Measurements from ENCODE around the gene TSPAN14. TPM values are rescaled to one million over a fixed set of nuclear protein-coding genes. Genes with fewer than 3 reads are reported as not detected.
"Not testable (repeated sequence)": the region's sequence is repeated elsewhere in the genome, so short reads cannot be mapped to it uniquely, and the experiment has no call there.

TSPAN14 gene, protein sequence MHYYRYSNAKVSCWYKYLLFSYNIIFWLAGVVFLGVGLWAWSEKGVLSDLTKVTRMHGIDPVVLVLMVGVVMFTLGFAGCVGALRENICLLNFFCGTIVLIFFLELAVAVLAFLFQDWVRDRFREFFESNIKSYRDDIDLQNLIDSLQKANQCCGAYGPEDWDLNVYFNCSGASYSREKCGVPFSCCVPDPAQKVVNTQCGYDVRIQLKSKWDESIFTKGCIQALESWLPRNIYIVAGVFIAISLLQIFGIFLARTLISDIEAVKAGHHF
- 14.2 and 17.3 TPM in 2 replicates for total RNA-seq (2014; rRNA removed; shearing (Covaris generic))
- polyA plus RNA-seq (2014; cell fraction: nucleus; rRNA removed) = 10.8 and 22.9 TPM in 2 replicates

DNA sequence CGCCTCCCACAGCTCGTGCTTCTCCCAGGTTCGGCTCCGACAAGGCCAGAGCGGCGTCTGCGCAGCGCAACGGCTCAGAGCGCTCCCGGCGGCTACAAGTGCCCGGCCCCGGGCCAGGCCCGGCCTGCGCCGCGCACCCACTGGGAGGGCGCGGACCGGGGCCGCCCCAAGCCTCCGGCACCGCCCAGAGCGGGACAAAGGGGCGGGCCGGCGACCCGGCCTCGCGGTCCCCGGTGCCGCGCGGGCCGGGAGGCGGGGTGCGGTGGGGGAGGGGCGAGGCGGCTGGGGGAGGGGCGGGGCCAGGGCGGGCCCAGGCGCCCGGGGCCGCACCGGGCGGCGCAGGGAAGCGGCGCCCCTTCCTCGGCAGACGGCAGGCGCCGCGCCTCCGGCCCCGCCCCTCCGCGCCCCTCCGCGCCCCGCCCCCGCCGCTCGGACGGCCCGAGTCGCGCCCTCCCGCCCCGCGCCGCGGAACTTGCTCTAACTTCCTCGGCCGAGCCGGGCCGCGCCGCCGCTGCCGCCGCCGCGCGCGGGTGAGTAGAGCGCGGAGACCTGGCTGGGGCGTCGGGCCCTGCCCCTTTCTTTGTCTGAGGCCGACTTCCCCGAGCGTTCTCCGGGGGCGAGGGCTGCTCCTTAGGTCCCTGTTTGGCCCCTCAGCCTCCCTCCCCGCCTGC is at the start of gene TSPAN14:
TSPAN14 (plus strand) TSS at position 469 of the 671 bp plus-strand sequence. CDS start 34,924 bp downstream, outside the sequence.
- peak; percentile 72 for DNase-seq (ENCODE audit: extremely low read depth, low read depth)

DNA sequence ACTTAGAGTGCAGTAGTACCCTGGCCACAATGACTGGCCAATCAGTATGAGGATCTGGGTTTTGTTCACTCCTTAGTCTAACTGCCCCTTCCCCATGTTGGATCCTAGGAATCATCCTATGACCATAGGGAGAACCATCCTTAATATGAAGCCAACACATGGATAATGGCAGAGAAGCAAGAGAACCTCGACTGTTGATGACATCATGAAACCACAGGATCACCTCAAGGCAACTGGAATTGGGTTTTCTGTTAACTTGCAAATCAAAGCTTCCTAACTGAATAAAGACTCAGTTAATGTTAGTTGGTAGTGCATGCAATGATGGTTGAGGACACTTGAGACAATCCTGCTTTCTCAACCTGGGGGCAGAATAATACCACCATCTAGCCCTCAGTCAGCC is 49.1 kb upstream of the TSPAN14 start:
- DNase-seq (ENCODE audit: extremely low read depth, low read depth) = no peak

DNA sequence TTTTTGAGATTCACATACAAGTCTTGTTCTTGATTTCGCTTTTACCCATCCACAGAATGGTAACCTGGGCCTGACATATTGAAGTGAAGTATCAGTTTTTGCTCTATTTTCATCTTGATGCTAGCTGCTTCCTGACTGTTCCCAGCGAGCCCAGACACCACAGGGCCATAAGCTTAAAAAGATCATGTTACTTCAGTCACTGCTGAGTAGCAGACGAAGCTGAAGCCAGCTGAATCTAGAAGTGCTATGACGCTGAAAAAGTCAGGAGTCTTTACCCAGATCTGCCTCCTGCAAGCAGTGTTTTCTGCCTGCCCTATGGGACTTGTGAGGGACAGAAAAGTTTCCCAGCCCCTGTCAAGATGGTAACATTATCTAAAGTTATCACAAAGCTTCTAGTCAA is 48.5 kb upstream of the TSPAN14 start:
- DNase-seq (ENCODE audit: extremely low read depth, low read depth) = no peak

DNA sequence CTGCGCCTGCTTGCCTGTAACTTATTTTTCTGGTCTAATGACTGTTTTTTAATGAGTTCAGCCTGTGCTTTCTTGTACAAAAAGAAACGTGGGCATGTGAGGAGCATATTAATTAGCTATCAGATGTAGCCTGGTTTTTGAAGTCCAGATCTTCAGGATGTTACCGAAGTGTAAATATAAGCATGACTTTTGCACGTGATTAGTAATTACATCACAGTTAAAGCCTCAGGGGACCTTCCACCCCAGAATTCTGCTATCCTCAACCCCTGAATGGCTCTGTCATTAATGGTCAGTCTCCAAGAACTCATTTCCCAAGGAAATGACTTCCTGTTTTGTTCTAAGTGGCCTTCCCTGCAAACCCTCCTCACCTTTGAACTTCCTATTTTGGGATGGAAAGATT is 47.9 kb upstream of the TSPAN14 start:
- DNase-seq (ENCODE audit: extremely low read depth, low read depth) = no peak

DNA sequence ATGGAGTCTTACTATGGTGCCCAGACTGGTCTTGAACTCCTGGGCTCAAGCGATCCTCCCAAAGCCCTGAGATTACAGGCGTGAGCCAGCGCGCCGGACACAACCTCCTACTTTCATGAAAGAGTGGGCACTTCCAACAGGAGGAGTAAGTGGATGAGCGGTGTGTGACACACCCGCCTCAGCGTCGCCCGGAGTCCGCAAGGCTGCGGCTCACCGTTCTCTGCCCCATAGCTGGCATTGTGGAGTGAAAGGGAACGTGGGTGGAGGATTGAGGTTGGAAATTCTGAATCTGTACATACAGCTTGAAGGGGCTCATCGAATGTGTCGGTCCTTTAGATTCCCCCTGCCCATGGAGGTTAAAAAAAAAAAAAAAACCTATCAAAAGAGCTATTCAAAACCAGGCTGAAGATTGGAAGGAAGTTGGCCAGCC is 46.3 kb upstream of the TSPAN14 start:
- DNase-seq (ENCODE audit: extremely low read depth, low read depth) = peak; percentile 31

DNA sequence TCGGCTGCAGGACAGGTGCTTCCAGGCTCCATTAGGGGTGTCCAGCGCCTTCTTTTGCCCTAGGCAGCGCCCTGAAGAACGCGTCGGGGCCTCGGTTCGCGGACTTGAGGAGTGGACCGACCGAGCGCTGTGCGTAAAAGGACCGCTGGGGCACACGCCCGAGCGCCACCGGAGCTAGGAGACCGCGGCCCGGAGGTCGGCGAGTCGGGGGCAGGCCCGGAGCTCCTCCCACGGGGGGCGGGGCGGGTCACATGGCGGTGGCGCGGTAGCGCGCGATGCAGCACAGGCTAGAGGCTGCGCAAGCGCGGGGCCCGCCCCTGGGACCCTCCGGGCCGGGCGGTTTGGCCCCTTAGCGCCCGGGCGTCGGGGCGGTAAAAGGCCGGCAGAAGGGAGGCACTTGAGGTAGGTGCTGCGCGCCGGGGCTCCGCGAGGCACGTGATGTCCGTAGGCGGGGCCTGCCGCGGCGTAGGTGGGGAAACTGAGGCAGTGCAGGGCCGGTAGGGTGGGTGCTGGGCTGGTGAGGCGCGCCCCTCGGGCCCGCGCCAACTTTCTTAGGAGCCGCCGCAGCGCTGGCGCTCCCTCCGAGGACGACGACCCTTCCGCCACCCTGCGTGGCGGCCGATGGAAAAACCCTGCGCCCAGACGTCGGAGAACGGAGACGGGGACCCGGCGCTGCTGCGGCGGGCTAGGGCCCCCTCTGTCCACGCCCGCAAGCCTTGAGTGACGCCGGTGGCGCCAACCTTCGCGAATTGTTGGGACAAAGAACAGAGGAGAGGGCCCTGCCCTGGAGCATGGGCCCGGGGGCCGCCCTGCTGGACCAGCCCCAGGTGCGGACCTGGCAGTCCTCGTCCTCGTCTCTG is 45.6 kb upstream of the TSPAN14 start, which contains the start of gene PRXL2A:
PRXL2A (plus strand) TSS at position 310 of the 860 bp plus-strand sequence. CDS start 11,917 bp downstream, outside the sequence.
- DNase-seq (ENCODE audit: extremely low read depth, low read depth) = peak; percentile 61

DNA sequence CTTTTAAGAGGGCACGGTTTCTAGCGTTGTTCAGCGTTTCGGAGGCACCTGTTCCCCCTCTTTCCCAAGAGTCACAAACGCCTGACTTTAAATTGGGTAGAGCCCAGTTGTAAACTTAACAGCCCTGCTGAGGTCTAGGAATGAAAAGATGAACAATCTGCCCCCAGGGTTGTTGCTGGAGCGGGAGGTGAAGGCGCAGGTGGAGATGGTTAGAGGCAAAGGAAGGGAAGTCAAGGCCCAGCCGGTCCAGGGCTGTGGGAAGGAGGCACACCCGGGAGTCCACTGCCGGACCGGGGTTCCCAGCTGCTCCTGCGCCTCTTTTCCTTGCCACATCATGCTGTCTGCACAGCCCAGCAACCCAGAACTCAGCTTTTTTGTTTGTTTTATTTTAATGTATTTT is 45.0 kb upstream of the TSPAN14 start:
- no peak for DNase-seq (ENCODE audit: extremely low read depth, low read depth)

DNA sequence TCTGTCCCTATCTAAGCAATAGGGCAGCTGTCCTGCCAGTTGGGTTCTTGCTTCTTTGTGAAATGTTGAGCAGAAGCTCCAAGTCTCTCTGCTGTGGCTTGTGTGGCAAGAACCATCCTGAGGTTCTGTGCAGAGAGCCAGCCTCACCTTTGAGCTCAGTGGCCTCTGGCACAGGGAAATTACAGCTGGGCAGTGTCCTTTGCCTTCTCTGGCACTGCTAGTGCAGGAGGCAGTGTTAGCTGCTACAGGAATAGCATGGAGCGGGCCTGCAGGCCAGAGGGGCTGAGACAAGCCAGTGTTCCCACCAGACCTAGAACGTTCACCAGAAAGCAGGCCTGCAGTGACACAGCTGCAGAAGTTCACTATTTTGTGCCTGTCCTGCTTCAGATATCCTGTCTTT is 44.0 kb upstream of the TSPAN14 start:
- DNase-seq (ENCODE audit: extremely low read depth, low read depth) = no peak

DNA sequence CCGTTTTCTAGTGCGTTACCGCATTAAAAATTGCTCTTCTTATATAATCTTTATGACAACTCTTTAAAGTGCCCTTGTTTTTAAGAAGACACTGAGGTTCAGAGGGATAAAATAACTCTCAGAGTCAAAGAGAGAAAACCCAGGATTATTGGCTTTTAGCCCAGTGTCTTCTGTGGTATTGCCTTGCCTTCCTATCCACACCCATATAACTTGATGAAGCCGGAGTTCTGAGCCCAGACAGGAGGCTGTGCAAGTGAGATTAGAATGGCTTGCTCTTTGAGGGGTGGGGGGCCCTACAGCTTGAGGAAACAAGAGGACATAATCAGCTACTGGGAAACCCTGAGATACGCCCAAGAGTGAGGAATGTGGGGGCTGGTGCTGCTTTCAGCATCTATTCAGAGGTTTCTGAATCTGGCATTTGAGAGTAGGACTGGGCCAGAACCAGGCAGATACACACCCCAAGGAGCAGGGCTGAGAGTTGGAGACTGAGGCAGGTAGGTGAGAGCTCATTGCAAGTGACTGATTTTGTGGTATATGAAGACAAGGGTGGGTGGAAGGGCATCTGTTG is 43.4 kb upstream of the TSPAN14 start:
- DNase-seq (ENCODE audit: extremely low read depth, low read depth) = no peak

DNA sequence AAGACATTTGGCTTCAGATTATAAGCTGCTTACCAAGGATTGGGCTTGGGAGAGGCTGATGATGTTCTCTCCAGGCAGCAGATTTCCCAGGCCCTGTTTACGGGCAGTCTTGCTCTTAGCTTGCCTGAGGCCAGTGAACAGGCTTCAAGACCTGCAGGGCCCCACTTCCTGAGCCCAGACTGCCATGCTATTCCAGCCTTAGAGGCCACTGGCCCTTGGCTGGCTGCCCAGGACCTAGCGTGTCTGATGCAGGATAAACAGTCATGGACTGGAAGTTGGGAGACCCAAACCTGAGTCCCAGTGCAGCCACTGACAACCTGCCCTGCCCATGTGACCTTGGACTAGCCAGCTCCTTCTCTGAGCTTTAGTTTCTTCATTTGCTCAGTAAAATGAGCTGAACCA is 42.8 kb upstream of the TSPAN14 start:
- no peak for DNase-seq (ENCODE audit: extremely low read depth, low read depth)

DNA sequence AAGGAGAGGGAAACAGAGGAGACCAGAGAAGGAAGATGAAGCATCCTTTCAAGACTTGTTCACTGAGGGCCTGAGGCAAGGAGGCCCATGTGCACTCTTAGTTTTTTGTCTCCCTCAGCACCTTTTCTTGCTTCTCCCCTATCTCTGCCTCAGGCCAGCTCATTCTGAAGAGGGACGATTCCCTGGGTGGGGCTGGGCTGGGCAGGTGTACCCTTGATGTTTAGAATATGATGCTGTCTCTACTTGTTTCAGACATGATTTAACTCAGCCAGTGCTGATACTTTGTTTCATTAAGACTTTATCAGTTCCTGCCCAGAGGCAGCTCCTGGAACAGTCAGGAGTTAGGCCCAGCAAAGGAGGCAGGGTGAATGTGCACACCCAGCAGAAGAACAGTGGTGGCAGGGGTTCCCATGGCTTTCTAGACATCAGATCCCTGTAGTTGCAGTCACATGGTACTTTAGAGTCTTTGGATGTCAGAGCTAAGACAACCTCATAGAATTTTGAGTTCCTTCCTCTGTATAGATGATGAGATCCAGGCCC is 42.4 kb upstream of the TSPAN14 start:
- no peak for DNase-seq (ENCODE audit: extremely low read depth, low read depth)

DNA sequence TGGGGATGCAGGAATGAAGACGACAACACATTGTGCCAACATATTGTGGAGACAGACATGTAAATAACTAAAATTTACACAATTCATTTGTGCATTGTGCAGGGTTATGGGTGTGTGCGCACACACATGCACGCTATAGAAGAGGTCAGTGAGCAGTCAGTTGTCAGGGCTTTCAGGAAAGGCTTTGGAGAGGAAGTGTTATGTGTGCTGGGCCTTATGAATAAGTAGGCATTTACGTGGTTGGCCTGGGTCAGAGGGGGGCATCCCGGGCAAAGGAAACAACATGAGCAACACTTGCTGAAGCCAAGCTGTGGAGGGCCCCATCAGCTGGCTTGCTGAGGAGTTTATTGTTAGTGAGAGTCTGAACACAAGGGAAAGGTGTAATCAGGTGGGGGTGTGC is 41.6 kb upstream of the TSPAN14 start:
- DNase-seq (ENCODE audit: extremely low read depth, low read depth) = no peak

DNA sequence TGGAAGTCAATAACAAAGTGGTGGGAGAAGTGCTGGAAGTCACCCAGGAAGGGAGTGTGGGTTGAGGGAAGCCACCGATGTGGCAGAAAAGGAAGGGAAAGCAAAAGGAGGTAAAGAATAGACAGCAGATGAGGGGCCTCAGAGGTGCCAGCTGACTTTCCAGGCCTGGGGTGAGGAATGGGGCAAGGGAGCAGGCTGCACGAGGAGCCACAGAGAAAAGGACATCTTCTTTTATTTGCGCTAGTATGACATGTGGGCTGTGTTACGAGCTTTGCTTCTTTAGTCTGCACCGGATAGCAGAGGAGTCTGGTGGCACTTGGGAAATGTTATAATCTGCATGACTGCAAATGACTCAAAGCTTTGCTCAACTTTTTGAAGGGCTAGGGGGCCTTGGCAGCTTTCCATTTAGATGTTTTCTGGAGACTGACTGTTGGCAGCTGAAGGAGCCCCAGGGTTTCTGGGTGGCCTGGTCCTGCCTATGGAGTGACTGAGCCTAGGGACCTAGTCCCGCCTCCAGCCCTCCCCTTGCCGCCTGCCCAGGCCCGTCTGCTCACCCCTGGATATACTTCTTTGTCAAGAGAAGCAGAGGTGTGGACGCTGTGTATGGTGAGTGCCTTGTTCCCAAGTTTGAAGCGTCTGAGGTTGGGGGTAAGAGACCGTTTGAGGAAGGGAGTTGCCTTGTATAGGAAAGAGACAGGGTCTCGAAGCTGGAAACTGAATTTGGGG is 40.7 kb upstream of the TSPAN14 start:
- no peak for DNase-seq (ENCODE audit: extremely low read depth, low read depth)

DNA sequence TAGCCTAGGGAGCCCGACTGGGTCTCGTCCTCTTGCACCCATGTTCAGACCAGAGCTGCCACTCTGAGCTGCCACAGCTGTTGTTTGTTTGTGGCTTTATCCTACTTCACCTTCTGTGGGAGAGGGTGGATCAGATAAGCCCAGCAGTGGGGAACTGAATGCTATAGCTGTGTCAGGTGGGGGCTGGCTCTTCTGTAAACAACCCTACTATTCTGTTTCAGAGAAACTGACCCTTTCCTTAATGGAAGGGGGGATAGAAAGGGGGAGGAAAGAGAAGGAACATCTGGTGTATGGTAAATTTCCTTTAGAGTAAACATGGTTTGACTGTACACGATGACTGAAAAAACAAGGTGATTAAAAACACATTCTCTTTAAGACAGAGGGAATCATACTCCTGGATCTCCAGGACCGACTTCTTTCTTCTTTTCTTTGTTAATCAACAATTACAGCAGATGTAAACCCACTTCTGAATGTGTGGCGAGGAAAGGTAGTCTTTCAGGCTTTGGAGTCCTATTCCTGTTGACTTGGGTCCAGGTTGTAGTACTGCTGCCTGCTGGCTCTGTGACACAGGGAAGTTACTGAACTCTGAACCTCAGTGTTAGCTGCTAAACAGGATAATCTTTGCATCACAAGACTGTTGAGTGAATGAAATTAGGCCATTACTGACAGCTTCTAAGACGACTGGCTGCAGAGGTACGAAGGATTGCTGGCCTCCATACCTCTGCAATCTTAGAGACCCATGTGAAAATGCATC is 39.8 kb upstream of the TSPAN14 start:
- no peak for DNase-seq (ENCODE audit: extremely low read depth, low read depth)

DNA sequence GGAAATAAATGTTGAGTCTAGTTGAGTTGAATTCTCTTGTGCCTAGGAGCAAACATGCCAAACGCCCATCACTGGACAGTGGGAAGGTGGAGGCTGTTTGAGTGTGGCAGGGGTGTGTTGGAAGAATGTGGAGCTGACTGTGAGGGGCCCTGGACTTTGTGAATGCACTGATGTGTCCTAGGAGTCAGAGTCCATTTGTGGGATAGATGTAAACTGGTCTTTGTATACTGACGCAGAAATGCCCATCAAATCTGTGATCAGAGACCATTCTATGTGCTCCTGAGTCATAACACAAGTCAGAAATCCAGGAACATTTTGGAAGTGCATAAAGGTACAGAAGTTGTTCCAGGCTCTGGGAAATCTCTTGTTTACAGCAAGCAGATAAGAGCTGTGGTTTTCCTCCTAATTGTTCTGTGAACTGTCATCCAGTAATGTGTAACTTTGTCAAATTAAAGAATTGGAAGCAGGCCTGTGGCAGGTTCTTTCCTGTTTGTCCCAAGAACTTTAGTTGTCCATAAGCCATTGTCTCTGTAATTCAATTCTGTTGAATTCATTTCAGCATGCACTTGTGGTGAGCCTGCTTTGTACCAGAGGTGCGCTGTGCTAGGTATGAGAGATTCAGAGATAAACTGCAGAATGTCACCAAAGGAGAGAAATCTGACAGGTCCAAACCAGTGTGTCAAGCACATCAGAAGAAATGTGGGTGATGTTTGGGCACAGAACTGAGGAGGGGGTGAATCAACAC is 38.2 kb upstream of the TSPAN14 start:
- no peak for DNase-seq (ENCODE audit: extremely low read depth, low read depth)

DNA sequence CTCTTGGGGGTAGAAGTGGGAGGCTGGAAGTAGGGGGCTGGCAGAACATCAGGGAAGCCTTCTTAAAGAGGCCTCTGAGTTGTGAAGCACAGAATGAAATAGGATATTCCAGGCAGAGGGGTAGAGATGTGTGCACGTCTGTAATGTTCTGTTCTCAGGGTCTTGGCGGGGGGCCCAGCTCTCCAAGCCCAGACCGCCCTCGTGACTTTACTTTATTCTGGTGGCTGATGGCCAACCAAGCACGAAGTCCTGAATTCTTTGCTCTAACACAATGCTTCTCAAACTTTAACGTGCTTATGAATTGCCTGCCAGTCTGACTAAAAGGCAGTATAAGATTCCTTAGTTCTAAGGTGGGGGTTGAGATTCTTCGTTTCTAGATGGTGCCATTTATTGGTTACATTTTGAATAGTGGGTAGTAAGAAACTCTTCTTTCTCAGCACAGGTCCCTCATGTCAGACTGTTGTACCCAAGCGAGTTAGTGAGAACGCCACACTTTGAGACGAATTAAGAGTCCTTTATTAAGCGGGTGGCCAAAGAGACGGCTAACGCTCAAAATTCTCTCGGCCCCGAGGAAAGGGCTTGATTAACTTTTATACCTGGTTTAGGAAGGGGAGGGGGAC is 37.5 kb upstream of the TSPAN14 start:
- no peak for DNase-seq (ENCODE audit: extremely low read depth, low read depth)

DNA sequence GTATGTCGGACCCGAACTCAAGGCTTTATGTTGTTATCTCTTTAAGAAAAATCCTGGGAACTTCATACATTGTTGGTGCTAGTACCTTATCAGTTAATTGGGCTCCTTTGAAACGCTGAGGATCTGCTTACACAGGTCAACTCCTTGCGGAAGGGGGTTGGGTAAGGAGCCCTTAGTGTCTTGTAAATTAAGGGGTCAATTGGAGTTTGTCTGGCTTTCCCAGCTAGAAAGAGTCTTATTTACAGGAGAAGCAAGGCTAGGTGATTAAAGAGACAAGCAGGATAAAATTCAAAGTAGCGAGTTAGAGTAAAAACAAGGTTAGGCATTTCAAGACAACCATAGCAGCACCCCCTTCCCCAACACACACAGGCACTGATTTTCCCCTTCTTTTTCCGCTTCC is 36.9 kb upstream of the TSPAN14 start:
- not testable (repeated sequence) for DNase-seq (ENCODE audit: extremely low read depth, low read depth)
